Right ventricle myocardium superior (tissue), 1 donor: ENCODE results near the gene PANK2. TPM values are rescaled to one million over a fixed set of nuclear protein-coding genes. Genes with fewer than 3 reads are reported as not detected.
A peak's percentile ranks its signal among the peaks of the same experiment; 100 is the strongest.
"Not testable (repeated sequence)": the region's sequence is repeated elsewhere in the genome, so short reads cannot be mapped to it uniquely, and the experiment has no call there.

Experiments
- ATAC-seq: fragments of 200-7000 bp; cut with Tn5 transposase; one replicate; pipeline ENCODE4 v1.9.1; 2020; ENCODE audit warnings: mild to moderate bottlenecking; ENCODE audit not compliant: poor library complexity
- DNase-seq: peaks from one replicate; pipeline ENCODE4 v3.0.0-alpha.2; 2020
- intact Hi-C: fragments of 100-400 bp; cut with DNase I; formaldehyde crosslinking; loops from one replicate; pipeline ENCODE4 v1.11.2; 2022
- microRNA-seq: library from miRNA; unstranded; fragments of <30 nt; microRNA quantifications from one replicate; pipeline ENCODE4 v1.2.0, GENCODE V29; 2020
- total RNA-seq: library from RNA; stranded (reverse); fragmentation: NEBNext Ultra II Directional; extraction: Animal tissue kit (Norgen Biotek cat#: 25700); gene quantifications from one replicate; pipeline ENCODE4 v1.2.1, GENCODE V29; 2021
- donor health status: DM: no; HTN: yes; CAD: no; lungs with severe emphysema.

The PANK2 gene
- total RNA-seq, 1 donor from 2014 or later: 15.9 TPM

DNA sequence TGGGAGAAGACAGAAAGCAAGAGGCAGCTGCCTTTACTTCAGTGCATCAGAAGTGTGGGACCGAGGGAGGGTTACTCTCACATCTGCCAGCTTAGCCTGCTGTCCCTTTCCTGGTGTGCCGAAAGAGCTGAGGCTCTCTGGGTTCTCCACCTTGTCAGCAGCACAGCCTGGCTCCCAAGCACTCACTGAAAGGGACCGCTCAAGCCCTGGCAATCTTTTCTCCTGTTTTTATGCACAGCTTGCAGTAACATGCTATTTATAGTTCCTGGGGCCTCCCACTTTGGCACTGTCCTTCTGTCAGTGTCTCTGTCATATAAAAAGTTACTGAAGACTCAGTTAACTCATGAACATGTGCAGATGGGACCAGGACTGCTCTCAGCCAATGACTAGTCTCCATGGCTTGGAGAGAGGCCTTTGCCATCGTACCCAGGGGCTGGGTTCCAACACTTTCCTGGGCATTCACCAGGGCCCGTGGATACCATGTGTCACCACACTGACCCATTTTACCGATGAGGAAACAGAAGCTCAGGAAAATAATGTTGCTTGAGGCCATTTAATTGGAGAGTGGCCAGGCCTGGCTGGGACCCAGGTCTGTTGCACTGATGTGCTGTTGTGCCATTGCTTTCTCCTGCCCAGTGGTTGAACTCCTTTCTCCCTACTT lies 46.2 kb downstream of the PANK2 start:
- peak; percentile 85 for ATAC-seq
- intact Hi-C loops: loop anchor here (10.0 kb wide), 1 partner anchor 129 kb away; no protein-coding TSS in a partner anchor
- peak; percentile 70 for DNase-seq

GRCh38 chr20:3935956-3936340 lies 46.8 kb downstream of the PANK2 start:
- DNase-seq: no peak
- ATAC-seq: no peak
- intact Hi-C loops: loop anchor here (10.0 kb wide), 1 partner anchor 129 kb away; no protein-coding TSS in a partner anchor

DNA sequence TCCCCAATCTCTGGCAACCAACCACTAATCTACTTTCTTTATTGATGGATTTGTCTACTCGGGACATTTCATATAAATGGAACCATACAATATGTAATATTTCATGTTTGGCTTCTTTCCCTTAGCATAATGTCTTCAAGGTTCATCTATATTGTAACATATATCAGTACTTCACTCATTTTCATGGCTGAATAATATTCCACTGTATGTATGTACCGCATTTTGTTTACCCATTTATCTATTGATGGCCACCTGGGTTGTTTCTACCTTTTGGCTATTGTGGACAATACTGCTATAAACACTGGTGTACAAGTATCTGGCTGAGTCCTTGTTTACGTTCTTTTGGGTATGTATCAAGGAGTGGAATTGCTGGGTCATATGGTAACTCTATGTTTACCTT lies 48.4 kb downstream of the PANK2 start:
- intact Hi-C loops: loop anchor here (10.0 kb wide), 1 partner anchor 127 kb away; no protein-coding TSS in a partner anchor
- no peak for DNase-seq
- ATAC-seq: no peak

GRCh38 chr20:3940905-3941304 lies 51.7 kb downstream of the PANK2 start:
- no peak for DNase-seq
- intact Hi-C loops: no loop called here
- no peak for ATAC-seq

GRCh38 chr20:3946666-3947065 lies 57.5 kb downstream of the PANK2 start:
- DNase-seq, ATAC-seq: not testable (repeated sequence)

DNA sequence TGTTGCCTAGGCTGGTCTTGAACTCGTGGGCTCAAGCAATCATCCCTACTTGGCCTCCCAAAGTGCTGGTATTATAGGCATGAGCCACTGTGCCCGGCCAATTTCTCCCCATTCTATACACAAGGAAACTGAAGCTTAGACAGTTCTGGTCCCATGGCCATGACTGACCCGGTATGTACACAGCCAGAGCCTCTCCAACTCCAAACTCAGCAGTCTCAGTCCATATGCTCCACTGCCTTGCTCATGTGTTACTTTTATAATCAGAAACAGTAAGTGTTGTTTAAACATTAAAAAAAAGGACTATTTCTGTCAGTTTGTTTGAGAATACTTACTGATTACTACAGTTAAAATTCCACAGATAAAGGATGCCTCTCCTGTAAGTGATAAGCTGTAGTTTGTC lies 75.5 kb downstream of the PANK2 start:
- DNase-seq (no peak), ATAC-seq (no peak)
- intact Hi-C loops: no loop called here

More at GRCh38 chr20:3946666-3947065, 57.5 kb downstream of the PANK2 start:
- intact Hi-C loops: not testable (repeated sequence)

GRCh38 chr20:3966571-3966970 lies 77.4 kb downstream of the PANK2 start:
- intact Hi-C loops: no loop called here
- no peak for ATAC-seq
- no peak for DNase-seq

GRCh38 chr20:3970016-3970415 lies 80.8 kb downstream of the PANK2 start:
- ATAC-seq (peak; percentile 71), DNase-seq (no peak)
- intact Hi-C loops: no loop called here

DNA sequence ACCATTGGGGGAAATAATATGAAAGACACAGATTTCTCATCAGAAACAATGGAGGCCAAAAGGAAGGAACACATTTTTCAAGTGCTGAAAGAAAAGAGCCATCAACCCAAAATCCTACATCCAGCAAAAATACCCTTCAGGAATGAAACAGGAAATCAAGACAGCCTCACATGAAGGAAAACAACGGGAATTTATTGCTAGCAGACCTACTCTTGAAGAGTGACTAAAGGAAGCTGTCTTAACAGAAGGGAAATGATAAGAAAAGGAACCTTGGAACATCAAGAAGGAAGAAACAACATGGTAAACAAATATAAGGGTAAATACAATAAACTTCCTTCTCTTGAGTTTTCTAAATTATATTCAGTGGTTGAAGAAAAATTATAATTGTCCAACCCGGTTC lies 82.0 kb downstream of the PANK2 start:
- no peak for DNase-seq
- intact Hi-C loops: no loop called here
- no peak for ATAC-seq

DNA sequence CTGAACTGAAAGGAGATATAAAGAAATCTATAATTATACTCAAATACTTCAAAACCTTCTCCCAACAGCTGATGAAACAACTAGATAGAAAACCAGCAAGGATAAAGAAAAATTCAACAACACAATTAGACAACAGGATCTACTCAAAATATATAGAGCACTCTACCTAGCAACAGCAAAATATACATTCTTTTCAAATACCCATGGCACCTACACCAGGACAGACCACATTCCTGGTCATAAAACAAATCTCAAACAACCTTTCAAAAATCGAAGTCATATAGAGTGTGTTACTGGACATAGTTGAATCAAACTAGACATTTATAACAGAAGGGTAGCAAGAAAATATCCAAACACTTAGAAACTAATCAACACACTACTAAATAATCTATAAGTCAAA lies 83.0 kb downstream of the PANK2 start:
- DNase-seq (no peak), ATAC-seq (no peak)
- intact Hi-C loops: no loop called here

GRCh38 chr20:3972631-3973030 lies 83.4 kb downstream of the PANK2 start:
- intact Hi-C loops, DNase-seq, ATAC-seq: not testable (repeated sequence)

DNA sequence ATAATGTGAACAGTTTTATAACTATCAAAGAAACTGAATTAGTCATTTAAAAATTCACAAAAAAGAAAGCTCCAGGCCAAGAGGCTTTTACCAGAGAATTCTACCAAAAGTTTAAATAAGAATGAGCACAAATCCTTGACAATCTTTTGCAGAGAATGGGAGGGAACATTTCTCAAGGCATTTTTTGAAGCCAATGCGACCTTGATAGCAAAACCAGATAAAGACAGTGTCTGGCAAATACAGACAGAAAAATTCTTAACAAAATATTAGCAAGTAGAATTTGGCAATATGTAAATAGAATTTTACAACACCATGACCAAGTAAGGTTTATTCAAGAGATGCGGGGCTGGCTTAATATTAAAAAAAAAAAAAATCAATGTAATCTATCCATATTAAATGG lies 84.5 kb downstream of the PANK2 start:
- intact Hi-C loops: no loop called here
- no peak for ATAC-seq
- DNase-seq: no peak

GRCh38 chr20:3976511-3976910 lies 87.3 kb downstream of the PANK2 start:
- ATAC-seq (peak; percentile 26), DNase-seq (no peak)
- intact Hi-C loops: no loop called here

Small RNAs within 50 kb of the gene (microRNA-seq; reads per million reads assigned to microRNA genes)
- gene MIR103A2 (not detected), gene MIR103B2 (not detected)

Other genes with a start within 250 kb of the PANK2 start
- not detected for gene GFRA4, start 226.0 kb upstream of the PANK2 start, total RNA-seq
- 12.6 TPM for gene ADAM33, start 207.4 kb upstream of the PANK2 start, total RNA-seq
- gene SIGLEC1, start 176.8 kb upstream of the PANK2 start, total RNA-seq: 9.6 TPM
- gene HSPA12B, start 156.7 kb upstream of the PANK2 start, total RNA-seq: 16.6 TPM
- 11.3 TPM for gene ADISSP, start 121.6 kb upstream of the PANK2 start, total RNA-seq
- 0.32 TPM for gene SPEF1, start 107.9 kb upstream of the PANK2 start, total RNA-seq
- gene CENPB, start 102.6 kb upstream of the PANK2 start, total RNA-seq: 68.3 TPM
- gene CDC25B, start 93.1 kb upstream of the PANK2 start, total RNA-seq: 5.7 TPM
- 11.0 TPM for gene AP5S1, start 68.8 kb upstream of the PANK2 start, total RNA-seq
- gene MAVS, start 42.6 kb upstream of the PANK2 start, total RNA-seq: 35.7 TPM
- 4.8 TPM for gene RNF24, start 126.2 kb downstream of the PANK2 start, total RNA-seq